Measurements from ENCODE around the gene ZSCAN5B.
"Not testable (repeated sequence)": the region's sequence is repeated elsewhere in the genome, so short reads cannot be mapped to it uniquely, and the experiment has no call there.

Gene ZSCAN5B

GRCh38 chr19:56197646-56198045, at the start of gene ZSCAN5B:
ZSCAN5B (minus strand) TSS chr19:56197783; CDS start chr19:56193052, 4,731 bp downstream.
- not testable (repeated sequence) for DNase-seq (ENCODE audit: insufficient read length, low spot score); FAIRE-seq

GRCh38 chr19:56245764-56246163, 48.2 kb upstream of the ZSCAN5B start:
- not testable (repeated sequence) for DNase-seq (ENCODE audit: insufficient read length, low spot score); FAIRE-seq

- no peak for TF ChIP-seq CTCF (IDR thresholded peaks at IDR 0.05; ENCODE audit: insufficient read depth, missing control alignments)
- no peak for FAIRE-seq
- DNase-seq (ENCODE audit: insufficient read length, low spot score), result no peak
Observed at GRCh38 chr19:56245121-56245740, 47.6 kb upstream of the ZSCAN5B start.

GRCh38 chr19:56223481-56223880, 25.9 kb upstream of the ZSCAN5B start:
- no peak for FAIRE-seq
- DNase-seq (ENCODE audit: insufficient read length, low spot score), result no peak
- TF ChIP-seq CTCF (IDR thresholded peaks at IDR 0.05; ENCODE audit: insufficient read depth, missing control alignments), result no peak

GRCh38 chr19:56222901-56223300, 25.3 kb upstream of the ZSCAN5B start:
- FAIRE-seq (no peak), DNase-seq (ENCODE audit: insufficient read length, low spot score) (no peak)
- TF ChIP-seq CTCF (IDR thresholded peaks at IDR 0.05; ENCODE audit: insufficient read depth, missing control alignments), result no peak

GRCh38 chr19:56221851-56222250, 24.3 kb upstream of the ZSCAN5B start:
- TF ChIP-seq CTCF (IDR thresholded peaks at IDR 0.05; ENCODE audit: insufficient read depth, missing control alignments), result no peak
- no peak for DNase-seq (ENCODE audit: insufficient read length, low spot score)
- FAIRE-seq, result no peak

GRCh38 chr19:56221442-56221841, 23.9 kb upstream of the ZSCAN5B start:
- FAIRE-seq; DNase-seq (ENCODE audit: insufficient read length, low spot score): not testable (repeated sequence)

- DNase-seq (ENCODE audit: insufficient read length, low spot score) (no peak), FAIRE-seq (no peak)
- TF ChIP-seq CTCF (IDR thresholded peaks at IDR 0.05; ENCODE audit: insufficient read depth, missing control alignments), result no peak
Observed at GRCh38 chr19:56218961-56219360, 21.4 kb upstream of the ZSCAN5B start.

Measured in D721Med (cell line).